Spleen (tissue), 7 donors: ENCODE measurements around the gene RMRP.

ENCODE experiments used
- CTCF ChIP-seq, 11 experiments: fragments of 200-600 bp in 7 of 11; fragments of 450-650 bp in 4 of 11; sonication (generic) in 4 of 11; IDR thresholded peaks in 8 of 11; conservative IDR thresholded peaks in 3 of 11; 1 replicate in 7 of 11; 2 replicates in 4 of 11; pipeline versions ENCODE4 v1.4.0 to v1.8.0; 2016 to 2021; ENCODE audit warnings: antibody characterized with exemption in 11 of 11, inconsistent platforms in 4 of 11, mild to moderate bottlenecking in 1 of 11
- POLR2A ChIP-seq, 3 donors: fragments of 450-650 bp; IDR thresholded peaks; one replicate each; pipeline ENCODE4 v1.5.1; 2017; ENCODE audit warnings: antibody characterized with exemption in 3 of 3, mild to moderate bottlenecking in 1 of 3
- POLR2AphosphoS5 ChIP-seq, 3 donors: sonication (generic); formaldehyde crosslinking; IDR thresholded peaks; one replicate each; pipeline ENCODE4 v1.5.1; 2017; ENCODE audit warnings: antibody characterized with exemption in 3 of 3
- donor health status: DM: no; HTN: no; CAD: no; lungs with moderate emphysema.
- donor health status: DM: no; HTN: no; CAD: no.
- donor health status: DM: no; HTN: no; CAD: no.

DNA sequence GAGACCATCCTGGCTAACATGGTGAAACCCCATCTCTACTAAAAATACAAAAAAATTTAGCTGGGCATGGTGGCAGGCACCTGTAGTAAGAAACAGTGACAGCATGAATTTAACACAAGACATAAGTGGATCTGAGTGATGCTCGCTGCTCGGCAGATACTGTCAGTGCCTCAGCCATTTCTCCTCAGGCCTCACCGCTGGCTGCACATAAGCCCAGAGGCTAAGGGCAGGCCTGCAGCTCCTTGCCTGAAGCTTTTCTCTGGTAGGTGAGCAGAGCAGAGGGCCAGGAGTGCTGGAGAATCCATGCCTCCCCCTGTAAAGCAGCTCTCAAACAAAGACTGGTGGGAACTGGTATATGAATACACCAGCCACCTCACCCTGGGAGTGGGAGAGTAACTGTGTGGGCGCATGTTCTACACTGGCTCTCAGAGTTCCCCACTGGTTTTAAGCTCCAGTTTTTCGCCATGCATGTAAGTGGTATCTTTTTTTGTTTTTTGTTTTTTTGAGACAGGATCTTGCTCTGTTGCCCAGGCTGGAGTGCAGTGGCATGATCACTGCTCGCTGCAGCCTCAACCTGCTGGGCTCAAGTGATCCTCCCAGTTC lies 29.3 kb downstream of the RMRP start:
- TF ChIP-seq CTCF (IDR thresholded peaks at IDR 0.05 in 8 of 11, conservative IDR thresholded peaks at IDR 0.05 in 3 of 11) (no peak), POLR2A (IDR thresholded peaks at IDR 0.05) (no peak), POLR2AphosphoS5 (IDR thresholded peaks at IDR 0.05) (no peak)
